Panc1 (cell line): ENCODE measurements around the gene DAPK1. TPM values are rescaled to one million over a fixed set of nuclear protein-coding genes. Genes with fewer than 3 reads are reported as not detected.

Experiments used
- ATAC-seq: fragments of 200-7000 bp; cut with Tn5 transposase; 2 replicates; pipeline ENCODE4 v1.9.1; 2020; ENCODE audit warnings: mild to moderate bottlenecking, moderate library complexity
- BruUV-seq: library from RNA; stranded (reverse); fragments of 400-500 nt; replicated peaks from 2 replicates; lab custom pipeline; 2021; lab: Mats Ljungman, UMichigan
- CTCF ChIA-PET: fragments of 300-600 bp; sonication (Branson Sonifier 250); formaldehyde crosslinking; loops from one replicate; lab custom pipeline; 2022; ENCODE audit warnings: antibody characterized with exemption; lab: Charles Lee
- POLR2A ChIA-PET: fragments of 300-600 bp; sonication (Branson Sonifier 250); formaldehyde crosslinking; loops from one replicate; lab custom pipeline; 2022; ENCODE audit warnings: antibody characterized with exemption; lab: Charles Lee
- DNase-seq: peaks from one replicate; pipeline ENCODE4 v3.0.0-alpha.2; 2010; ENCODE audit warnings: low read depth, low spot score
- H3K27ac ChIP-seq: 2 replicates; pipeline ENCODE4 v1.5.1; 2011; ENCODE audit warnings: mild to moderate bottlenecking, low read length, inconsistent platforms
- H3K27me3 ChIP-seq: fragments of 200-500 bp; sonication (Bioruptor generic); 2 replicates; pipeline ENCODE4 v1.6.0; 2014; ENCODE audit warnings: low read length, inconsistent platforms; ENCODE audit not compliant: control insufficient read depth, insufficient read depth
- H3K36me3 ChIP-seq: fragments of 200-500 bp; sonication (Bioruptor generic); 2 replicates; pipeline ENCODE4 v1.5.1; 2014; ENCODE audit warnings: inconsistent platforms, mild to moderate bottlenecking, low read length, moderate library complexity; ENCODE audit not compliant: control insufficient read depth, insufficient read depth
- H3K4me1 ChIP-seq: 2 replicates; pipeline ENCODE4 v1.5.1; 2011; ENCODE audit warnings: inconsistent platforms, mild to moderate bottlenecking, low read length, moderate library complexity; ENCODE audit not compliant: control insufficient read depth, insufficient read depth
- H3K4me3 ChIP-seq, 2 experiments: 2 replicates each; pipeline ENCODE4 v1.5.1; 2011 to 2012; ENCODE audit warnings: low read depth in 2 of 2, low read length in 2 of 2, mild to moderate bottlenecking in 2 of 2, inconsistent platforms in 1 of 2, moderate library complexity in 1 of 2
- H3K9me3 ChIP-seq: fragments of 200-500 bp; sonication (Bioruptor generic); 2 replicates; pipeline ENCODE4 v1.5.1; 2014; ENCODE audit warnings: low read depth, mild to moderate bottlenecking, inconsistent platforms, low read length, moderate library complexity; ENCODE audit not compliant: control insufficient read depth, insufficient read depth
- CTCF ChIP-seq: fragments of 450-650 bp; IDR thresholded peaks from 2 replicates; pipeline ENCODE4 v1.5.1; 2017; ENCODE audit warnings: mild to moderate bottlenecking
- POLR2AphosphoS5 ChIP-seq: IDR thresholded peaks from 2 replicates; pipeline ENCODE4 v1.6.1; 2012; ENCODE audit warnings: mild to moderate bottlenecking, low read depth, low read length, moderate library complexity
- REST ChIP-seq, 2 experiments: IDR thresholded peaks; 2 replicates each; pipeline ENCODE4 v1.6.1; 2011 to 2012; ENCODE audit warnings: low read depth in 2 of 2, control low read depth in 1 of 2, low read length in 1 of 2, mild to moderate bottlenecking in 1 of 2, moderate library complexity in 1 of 2; ENCODE audit not compliant: insufficient read depth in 1 of 2
- SIN3A ChIP-seq: IDR thresholded peaks from 2 replicates; pipeline ENCODE4 v1.6.1; 2012; ENCODE audit warnings: low read depth, mild to moderate bottlenecking, low read length, moderate library complexity, borderline replicate concordance; ENCODE audit not compliant: insufficient read depth
- TCF7L2 ChIP-seq: IDR thresholded peaks from 2 replicates; pipeline ENCODE4 v1.6.1; 2011; ENCODE audit warnings: mild to moderate bottlenecking, low read depth, low read length, inconsistent platforms
- in situ Hi-C: cut with HindIII; loops from 2 replicates; pipeline ENCODE4 v1.10.0; 2016; ENCODE audit warnings: low sequenced_read_pairs, low pct_unique_long_range_greater_than_20kb
- intact Hi-C: fragments of 100-400 bp; cut with micrococcal nuclease; formaldehyde crosslinking; loops from one replicate; pipeline ENCODE4 v1.10.0; 2022; ENCODE audit not compliant: unreplicated experiment
- total RNA-seq: library from RNA; stranded (reverse); gene quantifications from one replicate; pipeline ENCODE4 v1.2.1, GENCODE V29; 2021; ENCODE audit not compliant: unreplicated experiment

DAPK1 gene
- total RNA-seq, 1 experiment from 2014 or later: 0.87 TPM

GRCh38 chr9:87595610-87596009, 97.9 kb downstream of the DAPK1 start:
- POLR2A ChIA-PET: no interaction called here

GRCh38 chr9:87596862-87597261, 99.2 kb downstream of the DAPK1 start:
- Histone ChIP-seq H3K4me3 (no peak overlapping the region), H3K9me3 (no peaks in the 10 kb centered on the region), H3K4me1 (no peaks in the 10 kb centered on the region), H3K27ac (no peak overlapping the region), H3K27me3 (peaks cover 2% of the 10 kb centered on the region), H3K36me3 (no peaks in the 10 kb centered on the region)
- DNase-seq: no peak
- POLR2A ChIA-PET: no interaction called here
- CTCF ChIA-PET: no interaction called here
- ATAC-seq: no peak
- no TSS peak for BruUV-seq
- no peak for TF ChIP-seq TCF7L2
- no peak for TF ChIP-seq POLR2AphosphoS5
- TF ChIP-seq REST (IDR thresholded peaks at IDR 0.05; ENCODE audit: insufficient read depth in 1 of 2, low read depth in 2 of 2, low read length in 1 of 2): no peak
- no peak for TF ChIP-seq CTCF
- TF ChIP-seq SIN3A: no peak
- in situ Hi-C loops (no loop called here), intact Hi-C loops (no loop called here)

More at GRCh38 chr9:87595610-87596009, 97.9 kb downstream of the DAPK1 start:
- intact Hi-C loops (no loop called here), in situ Hi-C loops (no loop called here)
- no peaks in the 10 kb centered on the region for H3K9me3 ChIP-seq
- H3K27me3 ChIP-seq: peaks cover 2% of the 10 kb centered on the region
- no peaks in the 10 kb centered on the region for H3K36me3 ChIP-seq
- no peak for DNase-seq
- H3K27ac ChIP-seq: no peak overlapping the region
- no peaks in the 10 kb centered on the region for H3K4me1 ChIP-seq
- CTCF ChIA-PET: no interaction called here
- TF ChIP-seq CTCF (no peak), TCF7L2 (no peak), REST (IDR thresholded peaks at IDR 0.05; ENCODE audit: insufficient read depth in 1 of 2, low read depth in 2 of 2, low read length in 1 of 2) (no peak), SIN3A (no peak), POLR2AphosphoS5 (no peak)
- no peak for ATAC-seq
- H3K4me3 ChIP-seq: no peak overlapping the region
- no TSS peak for BruUV-seq
